NCI-H2227 treated with DMSO at 0.1 percent for 48 hours (cell line): Measurements from ENCODE around the gene ARHGEF40.

Experiments used
- DNase-seq: peaks from one replicate; lab custom pipeline; 2025; lab: John Stamatoyannopoulos, UW

The ARHGEF40 gene

GRCh38 chr14:21098076-21098891, 28.2 kb downstream of the ARHGEF40 start, which contains the start of gene ZNF219:
Gene ZNF219, minus strand, starts transcription at chr14:21098655. Its CDS starts 5,064 bp downstream, at chr14:21093591.
- DNase-seq: peak; percentile 68

- no peak for DNase-seq
These were observed 28.9 kb downstream of the ARHGEF40 start for GRCh38 chr14:21098892-21099595.

GRCh38 chr14:21099596-21099985, 29.5 kb downstream of the ARHGEF40 start:
- DNase-seq: no peak

GRCh38 chr14:21100931-21101330, 30.8 kb downstream of the ARHGEF40 start, which contains the start of gene TMEM253:
Gene TMEM253, plus strand, starts transcription at chr14:21101066. Its CDS starts 278 bp downstream, at chr14:21101344.
- DNase-seq: no peak

- DNase-seq: no peak
These were observed 31.8 kb downstream of the ARHGEF40 start for GRCh38 chr14:21101802-21102413.

- peak; percentile 73 for DNase-seq
These were observed 32.7 kb downstream of the ARHGEF40 start for GRCh38 chr14:21102521-21103410.

GRCh38 chr14:21103411-21103709, 33.3 kb downstream of the ARHGEF40 start:
- no peak for DNase-seq

- DNase-seq: peak; percentile 97
These were observed 33.8 kb downstream of the ARHGEF40 start for GRCh38 chr14:21103710-21104447.

- DNase-seq: peak; percentile 72
These were observed 34.5 kb downstream of the ARHGEF40 start for GRCh38 chr14:21104448-21105060.

- no peak for DNase-seq
These were observed 35.0 kb downstream of the ARHGEF40 start for GRCh38 chr14:21105095-21105494.

GRCh38 chr14:21106176-21106497, 36.0 kb downstream of the ARHGEF40 start:
- DNase-seq: no peak

- peak; percentile 74 for DNase-seq
These were observed 36.6 kb downstream of the ARHGEF40 start for GRCh38 chr14:21106498-21107282.

GRCh38 chr14:21107283-21107800, 37.2 kb downstream of the ARHGEF40 start:
- no peak for DNase-seq

- DNase-seq: no peak
These were observed 38.7 kb downstream of the ARHGEF40 start for GRCh38 chr14:21108791-21109190.

- DNase-seq: no peak
These were observed 39.5 kb downstream of the ARHGEF40 start for GRCh38 chr14:21109377-21110138.

GRCh38 chr14:21112255-21112654, 42.2 kb downstream of the ARHGEF40 start:
- no peak for DNase-seq

GRCh38 chr14:21113369-21113768, 43.3 kb downstream of the ARHGEF40 start:
- no peak for DNase-seq

GRCh38 chr14:21118933-21119332, 48.8 kb downstream of the ARHGEF40 start:
- no peak for DNase-seq

GRCh38 chr14:21120686-21121085, 50.6 kb downstream of the ARHGEF40 start:
- DNase-seq: no peak
